Measurements from ENCODE around the gene IGIP. TPM values are rescaled to one million over a fixed set of nuclear protein-coding genes. Genes with fewer than 3 reads are reported as not detected.

IGIP gene
- total and polyA plus RNA-seq, 2 donors (not counting 1 experiment from before 2014, with no cell fraction given): 1.3 to 9.9 TPM

DNA sequence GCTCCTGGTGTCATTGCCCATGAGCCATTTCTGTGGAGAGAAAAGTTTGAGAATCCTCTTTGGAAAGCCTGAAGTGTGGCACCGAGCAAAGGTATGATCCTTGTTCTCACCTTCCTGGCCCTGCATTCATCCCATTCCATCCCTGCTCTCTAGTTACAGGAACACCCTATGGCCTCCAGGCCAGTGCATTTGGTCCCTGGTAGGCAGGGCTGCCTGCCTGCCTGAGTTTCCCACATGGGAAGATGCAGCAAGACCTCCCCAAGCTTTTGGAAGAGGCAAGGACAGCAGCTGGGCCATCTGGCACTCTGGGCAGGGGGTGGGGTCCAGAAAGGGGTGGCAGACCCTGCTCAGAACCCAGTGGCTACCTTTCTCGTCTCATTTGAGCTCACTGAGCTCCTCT lies 24.5 kb downstream of the IGIP start:
- ATAC-seq (ENCODE audit: low read depth) (no peak), DNase-seq (no peak)
- peaks cover 14 to 17% of the 10 kb centered on the region in 2 donors for H3K4me1 ChIP-seq (ENCODE audit: control insufficient read depth in 2 of 2, insufficient read depth in 2 of 2, low read length in 2 of 2)
- peaks cover 0 to 21% (median 7%) of the 10 kb centered on the region in 4 experiments for H3K27me3 ChIP-seq (replicated peaks in 1 of 4; ENCODE audit: control extremely low read depth in 1 of 4, control insufficient read depth in 3 of 4, insufficient read depth in 4 of 4, low read length in 3 of 4)
- TF ChIP-seq EZH2 (IDR thresholded peaks at IDR 0.05; ENCODE audit: borderline replicate concordance, insufficient read depth, low read depth, low read length, poor library complexity, severe bottlenecking): no peak
- TF ChIP-seq, protein P1, sequence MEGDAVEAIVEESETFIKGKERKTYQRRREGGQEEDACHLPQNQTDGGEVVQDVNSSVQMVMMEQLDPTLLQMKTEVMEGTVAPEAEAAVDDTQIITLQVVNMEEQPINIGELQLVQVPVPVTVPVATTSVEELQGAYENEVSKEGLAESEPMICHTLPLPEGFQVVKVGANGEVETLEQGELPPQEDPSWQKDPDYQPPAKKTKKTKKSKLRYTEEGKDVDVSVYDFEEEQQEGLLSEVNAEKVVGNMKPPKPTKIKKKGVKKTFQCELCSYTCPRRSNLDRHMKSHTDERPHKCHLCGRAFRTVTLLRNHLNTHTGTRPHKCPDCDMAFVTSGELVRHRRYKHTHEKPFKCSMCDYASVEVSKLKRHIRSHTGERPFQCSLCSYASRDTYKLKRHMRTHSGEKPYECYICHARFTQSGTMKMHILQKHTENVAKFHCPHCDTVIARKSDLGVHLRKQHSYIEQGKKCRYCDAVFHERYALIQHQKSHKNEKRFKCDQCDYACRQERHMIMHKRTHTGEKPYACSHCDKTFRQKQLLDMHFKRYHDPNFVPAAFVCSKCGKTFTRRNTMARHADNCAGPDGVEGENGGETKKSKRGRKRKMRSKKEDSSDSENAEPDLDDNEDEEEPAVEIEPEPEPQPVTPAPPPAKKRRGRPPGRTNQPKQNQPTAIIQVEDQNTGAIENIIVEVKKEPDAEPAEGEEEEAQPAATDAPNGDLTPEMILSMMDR (IDR thresholded peaks at IDR 0.05): no peak
- Mint-ChIP-seq H3K27ac (no peak overlapping the region), H3K9me3 (ENCODE audit: insufficient read depth) (no peaks in the 10 kb centered on the region), H3K4me1 (peaks cover 17% of the 10 kb centered on the region), H3K27me3 (peaks cover 12% of the 10 kb centered on the region), H3K4me3 (no peak overlapping the region)
- H3K4me3 ChIP-seq (ENCODE audit: control extremely low read depth in 1 of 5, extremely low read depth in 1 of 5, insufficient read depth in 1 of 5, low read depth in 2 of 5, low read length in 4 of 5): no peak overlapping the region
- no CpG with 5 or more reads among the region's 2 CpGs for WGBS (ENCODE audit: insufficient coverage)
- ChIA-PET CTCF (interaction anchor here (1.0 to 23.0 kb wide), 3 partner anchors 9 to 79 kb away, joined by 3 to 513 read pairs (median 5); no protein-coding TSS in a partner anchor), POLR2A (no interaction called here)
- H3K9me3 ChIP-seq (ENCODE audit: control extremely low read depth in 1 of 3, control insufficient read depth in 2 of 3, insufficient read depth in 1 of 3, low read length in 2 of 3): peaks cover 0 to 3% (median 0%) of the 10 kb centered on the region in 3 donors
- no peak overlapping the region for H3K4me2 ChIP-seq (replicated peaks; ENCODE audit: low read depth, low read length, poor library complexity, severe bottlenecking)
- H3K9ac ChIP-seq (ENCODE audit: low read length): no peak overlapping the region
- no peak overlapping the region for H3K27ac ChIP-seq (ENCODE audit: low read length in 2 of 2)
- no peak overlapping the region for H2AFZ ChIP-seq (ENCODE audit: insufficient read depth, low read depth, low read length, poor library complexity, severe bottlenecking)
- H3K79me2 ChIP-seq (ENCODE audit: control insufficient read depth, insufficient read depth, low read length): peaks cover 9% of the 10 kb centered on the region
- H3K36me3 ChIP-seq (replicated peaks in 1 of 2; ENCODE audit: control extremely low read depth in 1 of 2, control insufficient read depth in 1 of 2, extremely low read depth in 1 of 2, insufficient read depth in 2 of 2, low read length in 1 of 2): no peaks in the 10 kb centered on the region
- intact Hi-C loops (cut with micrococcal nuclease): no loop called here
- peaks cover 25% of the 10 kb centered on the region for H4K20me1 ChIP-seq (ENCODE audit: control insufficient read depth, insufficient read depth, low read length, poor library complexity, severe bottlenecking)

DNA sequence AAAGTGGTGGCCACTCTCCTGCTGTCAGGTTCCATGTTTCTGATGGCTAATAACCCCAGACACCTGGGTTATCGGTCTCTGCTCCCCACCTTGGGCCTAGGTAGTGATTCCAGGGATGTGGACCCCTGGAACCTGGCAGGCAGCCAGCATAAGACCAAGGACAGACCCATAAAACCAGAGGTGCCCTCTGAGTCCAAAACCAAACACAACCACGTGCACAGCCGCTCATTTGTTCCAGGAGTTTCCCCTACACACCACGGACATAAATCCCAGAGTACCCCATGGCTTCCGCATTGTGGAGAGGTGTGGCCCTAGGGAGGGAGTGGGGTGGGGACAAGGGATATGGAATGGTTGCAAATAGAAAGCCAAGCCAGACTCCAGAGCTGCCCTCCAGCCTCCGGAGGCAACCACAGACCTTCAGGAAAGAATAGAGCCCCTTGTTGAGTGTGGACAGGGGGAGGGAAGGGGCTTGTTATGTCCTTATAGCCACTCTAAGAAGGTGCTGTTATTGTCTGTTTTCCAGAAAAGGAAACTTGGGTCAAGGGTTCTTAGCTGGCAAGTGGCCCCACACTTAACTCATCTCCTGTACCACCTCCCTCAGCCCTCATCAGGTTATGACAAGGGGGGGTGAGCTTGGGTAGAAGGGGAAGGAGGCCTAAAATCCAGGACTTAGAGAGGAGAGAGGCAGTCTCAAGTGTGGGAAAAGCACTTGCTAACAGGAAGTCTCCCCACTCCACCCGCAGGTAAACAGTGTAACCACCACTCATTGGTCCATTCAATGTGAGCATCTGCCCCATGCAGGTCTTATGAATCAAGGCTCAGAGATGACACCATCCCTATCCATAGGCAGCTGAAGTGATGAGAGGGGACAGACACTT lies 25.6 kb downstream of the IGIP start:
- peaks cover 11% of the 10 kb centered on the region for H3K4me1 Mint-ChIP-seq
- Histone ChIP-seq H3K9me3 (ENCODE audit: control extremely low read depth in 1 of 3, control insufficient read depth in 2 of 3, insufficient read depth in 1 of 3, low read length in 2 of 3) (no peaks in the 10 kb centered on the region), H3K27ac (ENCODE audit: low read length in 2 of 2) (no peak overlapping the region), H3K79me2 (ENCODE audit: control insufficient read depth, insufficient read depth, low read length) (peaks cover 5% of the 10 kb centered on the region), H4K20me1 (ENCODE audit: control insufficient read depth, insufficient read depth, low read length, poor library complexity, severe bottlenecking) (peaks cover 13% of the 10 kb centered on the region), H3K4me1 (ENCODE audit: control insufficient read depth in 2 of 2, insufficient read depth in 2 of 2, low read length in 2 of 2) (peaks cover 2 to 6% of the 10 kb centered on the region in 2 donors), H2AFZ (ENCODE audit: insufficient read depth, low read depth, low read length, poor library complexity, severe bottlenecking) (no peak overlapping the region), H3K9ac (ENCODE audit: low read length) (no peak overlapping the region), H3K4me2 (replicated peaks; ENCODE audit: low read depth, low read length, poor library complexity, severe bottlenecking) (no peak overlapping the region), H3K27me3 (replicated peaks in 1 of 4; ENCODE audit: control extremely low read depth in 1 of 4, control insufficient read depth in 3 of 4, insufficient read depth in 4 of 4, low read length in 3 of 4) (peaks cover 0 to 10% (median 1%) of the 10 kb centered on the region in 4 experiments), H3K36me3 (replicated peaks in 1 of 2; ENCODE audit: control extremely low read depth in 1 of 2, control insufficient read depth in 1 of 2, extremely low read depth in 1 of 2, insufficient read depth in 2 of 2, low read length in 1 of 2) (no peaks in the 10 kb centered on the region), H3K4me3 (ENCODE audit: control extremely low read depth in 1 of 5, extremely low read depth in 1 of 5, insufficient read depth in 1 of 5, low read depth in 2 of 5, low read length in 4 of 5) (no peak overlapping the region)
- H3K9me3 Mint-ChIP-seq (ENCODE audit: insufficient read depth): no peaks in the 10 kb centered on the region
- ChIA-PET CTCF (interaction anchor here (1.2 to 23.0 kb wide), 3 partner anchors 7 to 81 kb away, joined by 3 to 513 read pairs (median 100); no protein-coding TSS in a partner anchor), POLR2A (no interaction called here)
- H3K4me3 Mint-ChIP-seq: no peak overlapping the region
- peaks cover 6% of the 10 kb centered on the region for H3K27me3 Mint-ChIP-seq
- DNase-seq: no peak
- H3K27ac Mint-ChIP-seq: no peak overlapping the region
- no peak for ATAC-seq (ENCODE audit: low read depth)
- 92% methylated on average over 2 of the region's 7 CpGs for WGBS (ENCODE audit: insufficient coverage)
- TF ChIP-seq EZH2 (IDR thresholded peaks at IDR 0.05; ENCODE audit: borderline replicate concordance, insufficient read depth, low read depth, low read length, poor library complexity, severe bottlenecking): no peak
- TF ChIP-seq, protein P1 (IDR thresholded peaks at IDR 0.05): no peak
- intact Hi-C loops (cut with micrococcal nuclease): no loop called here
